HG02678 (cell line): ENCODE measurements around the gene R3HDM2.

Experiments used
- ATAC-seq: cut with Tn5 transposase; IDR thresholded peaks from one replicate; pipeline ENCODE4 v1.9.1; 2021; ENCODE audit warnings: mild to moderate bottlenecking, moderate library complexity; ENCODE audit not compliant: unreplicated experiment

R3HDM2 gene

GRCh38 chr12:57430931-57431566 lies at the start of gene R3HDM2:
Gene R3HDM2, minus strand, starts transcription at chr12:57431043. Its CDS starts 120,615 bp downstream, at chr12:57310428.
- peak; percentile 95 for ATAC-seq

DNA sequence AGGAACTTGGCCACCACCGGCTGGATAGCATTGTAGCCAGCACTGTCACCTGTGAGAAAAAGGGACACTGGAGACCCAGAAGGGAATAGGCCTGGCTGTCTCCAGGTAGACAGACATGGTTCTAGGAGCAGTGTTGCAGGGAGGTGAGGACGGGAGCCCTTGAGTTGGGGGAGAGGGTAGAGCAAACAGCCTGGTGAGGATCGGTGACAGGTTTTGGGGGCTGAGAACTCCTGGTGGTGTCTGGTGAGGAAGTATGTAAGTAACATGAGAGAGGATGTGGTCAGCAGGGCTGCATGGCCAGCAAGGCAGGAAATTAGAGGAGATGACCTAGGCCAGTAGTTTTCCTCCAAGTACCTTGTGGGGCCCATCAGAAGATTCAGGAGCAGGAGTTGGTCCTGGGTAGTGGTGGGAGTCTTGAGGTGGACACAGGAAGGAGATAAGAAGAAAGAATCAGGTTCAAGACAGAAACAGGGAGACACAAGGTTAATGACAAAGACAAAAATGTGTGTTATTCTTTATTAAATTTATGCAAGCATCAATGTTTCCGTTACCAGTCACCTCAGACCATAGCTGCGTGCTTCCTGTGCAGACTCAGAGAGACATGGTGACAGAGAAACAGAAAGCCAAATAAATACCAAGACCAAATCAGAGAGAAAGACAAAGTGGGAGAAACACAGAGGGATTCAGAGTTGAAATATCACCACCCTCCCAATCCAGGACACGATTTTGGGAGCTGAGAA lies 48.7 kb upstream of the R3HDM2 start, which contains the start of gene ARHGAP9:
Gene ARHGAP9 (minus strand): TSS at position 491 of the 740 bp plus-strand sequence. CDS start 460 bp downstream, at position 31.
- peak; percentile 35 for ATAC-seq

DNA sequence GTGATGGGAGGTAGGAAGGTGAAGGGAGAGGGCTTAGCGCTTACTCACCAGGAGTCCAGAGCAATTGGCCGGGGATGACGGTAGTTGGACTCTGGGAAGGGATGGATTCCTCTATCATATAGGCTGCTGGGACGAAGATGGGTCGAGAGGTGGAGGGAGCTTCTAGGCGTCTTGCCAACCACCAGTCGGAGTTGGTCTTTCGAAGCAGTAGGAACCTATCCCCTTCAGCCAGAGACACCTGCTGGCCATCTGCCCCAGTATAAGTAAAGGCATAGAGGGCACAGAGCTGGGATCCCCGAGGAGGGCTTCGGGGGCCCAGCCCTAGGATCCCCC lies 48.2 kb upstream of the R3HDM2 start:
- no peak for ATAC-seq

- peak; percentile 45 for ATAC-seq
Measured at GRCh38 chr12:57477710-57478681, 47.2 kb upstream of the R3HDM2 start.

GRCh38 chr12:57476993-57477709 lies 46.3 kb upstream of the R3HDM2 start:
- no peak for ATAC-seq

DNA sequence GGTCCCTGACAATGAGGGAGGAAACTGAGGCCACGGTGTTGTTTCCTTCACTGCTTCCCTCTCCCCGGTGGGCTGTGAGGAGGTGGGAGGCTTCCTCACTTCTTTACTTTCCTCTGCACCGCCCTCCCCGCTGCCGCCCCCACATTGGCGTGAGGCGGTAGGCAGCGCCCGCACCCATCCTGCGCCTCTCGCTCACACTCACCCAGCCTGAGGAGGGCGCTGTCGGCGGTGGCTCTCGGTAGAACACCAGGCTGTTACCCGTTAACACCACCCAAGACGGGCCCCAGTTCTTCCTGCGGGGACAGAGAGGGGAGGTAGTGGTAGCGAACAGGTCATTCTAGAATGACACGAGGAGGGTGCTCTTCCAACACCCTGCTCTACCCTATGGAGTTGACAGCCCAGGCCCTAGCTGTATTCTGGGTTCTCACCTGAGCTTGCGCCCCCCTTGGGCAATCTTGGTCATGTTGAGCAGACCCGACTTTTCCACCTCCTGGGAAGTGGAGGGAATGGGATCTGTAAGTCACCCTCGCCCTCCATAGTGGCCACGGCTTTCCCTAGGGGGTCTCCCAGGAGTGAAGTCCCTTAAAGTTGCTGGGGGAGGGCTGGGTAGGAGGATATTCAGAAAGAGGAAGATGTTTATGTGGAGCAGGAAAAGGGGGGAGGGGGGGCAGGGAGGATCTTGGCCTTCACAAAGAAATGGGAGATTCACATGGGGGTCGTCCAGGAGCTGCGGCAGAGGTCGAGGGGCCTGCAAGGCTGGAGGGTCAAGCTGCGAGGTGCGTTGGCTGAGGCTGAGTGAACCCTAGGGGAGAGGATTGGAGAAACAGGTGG lies 45.5 kb upstream of the R3HDM2 start:
- no peak for ATAC-seq

- ATAC-seq: no peak
Measured at GRCh38 chr12:57475271-57476161, 44.7 kb upstream of the R3HDM2 start.

DNA sequence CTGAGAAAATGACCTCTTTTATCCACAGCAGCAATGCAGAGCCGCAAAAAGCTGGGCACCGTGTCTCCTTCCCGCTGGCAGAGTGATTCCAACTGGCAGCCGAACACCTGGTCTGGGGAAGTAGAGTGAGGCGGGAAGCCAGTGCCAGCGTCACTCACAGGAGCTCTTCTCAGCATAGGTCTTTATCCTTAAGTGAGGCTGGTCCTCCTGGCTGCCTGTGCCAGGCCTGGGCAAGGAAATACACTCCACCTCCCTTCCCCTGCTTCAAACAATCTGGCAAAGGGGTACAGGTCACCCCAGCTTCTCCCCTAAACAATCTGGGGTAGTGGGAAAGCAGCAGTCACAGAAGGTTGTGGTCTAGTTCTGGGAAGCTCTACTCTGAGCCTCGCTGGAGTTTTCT lies 44.0 kb upstream of the R3HDM2 start:
- no peak for ATAC-seq

- ATAC-seq: no peak
Measured at GRCh38 chr12:57474430-57474829, 43.6 kb upstream of the R3HDM2 start.

- ATAC-seq: no peak
Measured at GRCh38 chr12:57473886-57474285, 43.0 kb upstream of the R3HDM2 start.

GRCh38 chr12:57473392-57473791 lies 42.5 kb upstream of the R3HDM2 start:
- ATAC-seq: no peak

DNA sequence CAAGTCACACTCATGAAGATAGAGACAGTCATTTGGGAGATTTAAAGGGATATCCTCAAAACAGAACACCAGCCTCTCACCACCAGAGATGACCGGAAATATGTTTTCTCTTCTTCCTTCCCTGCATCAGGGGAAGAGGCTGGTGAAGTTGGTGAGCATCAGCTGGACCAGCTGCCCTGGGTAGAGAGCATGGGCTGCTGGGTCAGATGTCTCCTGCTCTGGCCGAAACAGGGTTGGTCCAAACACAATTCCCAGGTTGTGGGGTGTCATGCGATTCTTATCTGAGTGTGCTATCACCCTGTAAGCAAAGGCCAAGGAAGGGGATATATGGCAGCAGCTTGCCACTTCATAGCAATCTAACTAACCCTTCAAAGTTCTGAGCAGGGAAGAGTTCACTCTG lies 41.5 kb upstream of the R3HDM2 start:
- no peak for ATAC-seq

DNA sequence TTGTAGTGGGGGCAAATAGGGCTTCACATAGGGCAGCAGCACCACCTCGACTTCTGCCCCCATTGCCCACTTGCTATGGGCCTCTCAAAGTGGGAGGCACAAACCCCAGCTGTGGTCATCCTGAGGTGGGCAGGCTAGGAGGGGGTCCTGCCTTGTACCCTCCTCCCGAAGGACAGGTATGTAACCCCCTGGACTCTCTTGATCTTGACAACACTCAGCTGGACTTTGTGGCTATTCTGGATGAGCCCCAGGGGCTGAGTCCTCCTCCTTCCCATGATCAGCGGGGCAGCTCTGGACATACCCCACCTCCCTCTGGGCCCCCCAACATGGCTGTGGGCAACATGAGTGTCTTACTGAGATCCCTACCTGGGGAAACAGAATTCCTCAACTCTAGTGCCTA lies 40.8 kb upstream of the R3HDM2 start:
- ATAC-seq: no peak

DNA sequence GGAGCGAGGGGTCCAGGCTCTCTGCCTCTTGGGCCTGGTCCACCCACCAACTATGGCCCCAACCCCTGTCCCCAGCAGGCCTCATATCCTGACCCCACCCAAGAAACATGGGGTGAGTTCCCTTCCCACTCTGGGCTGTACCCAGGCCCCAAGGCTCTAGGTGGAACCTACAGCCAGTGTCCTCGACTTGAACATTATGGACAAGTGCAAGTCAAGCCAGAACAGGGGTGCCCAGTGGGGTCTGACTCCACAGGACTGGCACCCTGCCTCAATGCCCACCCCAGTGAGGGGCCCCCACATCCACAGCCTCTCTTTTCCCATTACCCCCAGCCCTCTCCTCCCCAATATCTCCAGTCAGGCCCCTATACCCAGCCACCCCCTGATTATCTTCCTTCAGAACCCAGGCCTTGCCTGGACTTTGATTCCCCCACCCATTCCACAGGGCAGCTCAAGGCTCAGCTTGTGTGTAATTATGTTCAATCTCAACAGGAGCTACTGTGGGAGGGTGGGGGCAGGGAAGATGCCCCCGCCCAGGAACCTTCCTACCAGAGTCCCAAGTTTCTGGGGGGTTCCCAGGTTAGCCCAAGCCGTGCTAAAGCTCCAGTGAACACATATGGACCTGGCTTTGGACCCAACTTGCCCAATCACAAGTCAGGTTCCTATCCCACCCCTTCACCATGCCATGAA lies 40.3 kb upstream of the R3HDM2 start:
- no peak for ATAC-seq

DNA sequence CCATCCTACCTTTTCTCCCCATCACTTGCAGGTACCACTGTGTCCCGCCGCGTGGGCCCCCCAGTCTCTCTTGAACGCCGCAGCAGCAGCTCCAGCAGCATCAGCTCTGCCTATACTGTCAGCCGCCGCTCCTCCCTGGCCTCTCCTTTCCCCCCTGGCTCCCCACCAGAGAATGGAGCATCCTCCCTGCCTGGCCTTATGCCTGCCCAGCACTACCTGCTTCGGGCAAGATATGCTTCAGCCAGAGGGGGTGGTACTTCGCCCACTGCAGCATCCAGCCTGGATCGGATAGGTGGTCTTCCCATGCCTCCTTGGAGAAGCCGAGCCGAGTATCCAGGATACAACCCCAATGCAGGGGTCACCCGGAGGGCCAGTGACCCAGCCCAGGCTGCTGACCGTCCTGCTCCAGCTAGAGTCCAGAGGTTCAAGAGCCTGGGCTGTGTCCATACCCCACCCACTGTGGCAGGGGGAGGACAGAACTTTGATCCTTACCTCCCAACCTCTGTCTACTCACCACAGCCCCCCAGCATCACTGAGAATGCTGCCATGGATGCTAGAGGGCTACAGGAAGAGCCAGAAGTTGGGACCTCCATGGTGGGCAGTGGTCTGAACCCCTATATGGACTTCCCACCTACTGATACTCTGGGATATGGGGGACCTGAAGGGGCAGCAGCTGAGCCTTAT lies 39.6 kb upstream of the R3HDM2 start:
- ATAC-seq: no peak

DNA sequence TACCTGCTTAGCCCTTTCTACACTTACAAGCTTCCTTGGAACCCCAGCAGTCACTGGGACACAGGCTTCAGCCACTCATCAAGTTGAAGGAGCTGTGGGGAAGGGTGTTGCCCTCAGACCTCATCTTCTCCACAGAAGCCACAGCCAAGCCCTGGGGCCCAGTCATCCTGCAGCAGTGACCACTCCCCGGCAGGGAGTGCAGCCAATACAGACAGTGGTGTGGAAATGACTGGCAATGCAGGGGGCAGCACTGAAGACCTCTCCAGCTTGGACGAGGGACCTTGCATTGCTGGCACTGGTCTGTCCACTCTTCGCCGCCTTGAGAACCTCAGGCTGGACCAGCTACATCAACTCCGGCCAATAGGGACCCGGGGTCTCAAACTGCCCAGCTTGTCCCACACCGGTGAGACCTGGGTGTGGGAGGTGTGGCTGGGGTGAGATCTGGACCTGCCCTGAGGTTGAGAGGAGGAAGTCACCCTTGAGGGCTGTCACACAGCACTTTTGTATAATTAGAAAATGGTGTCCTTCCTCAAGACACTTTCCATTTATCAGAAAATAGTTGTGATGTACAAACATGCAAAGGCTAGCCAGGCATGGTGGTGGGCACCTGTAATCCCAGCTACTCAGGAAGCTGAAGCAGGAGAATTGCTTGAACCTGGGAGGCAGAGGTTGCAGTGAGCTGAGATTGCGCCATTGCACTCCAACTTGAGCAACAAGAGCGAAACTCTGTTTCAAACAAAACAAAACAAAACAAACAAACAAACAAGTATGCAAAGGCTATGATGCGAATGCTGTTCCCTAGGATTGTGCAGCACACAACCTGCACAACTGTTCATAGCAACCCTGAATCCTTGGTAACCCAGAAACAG lies 38.7 kb upstream of the R3HDM2 start:
- ATAC-seq: no peak

GRCh38 chr12:57467915-57468314 lies 37.1 kb upstream of the R3HDM2 start:
- no peak for ATAC-seq
